Amniotic epithelial cell (primary cell): ENCODE results near the gene AMZ2.
"Not testable (repeated sequence)": the region's sequence is repeated elsewhere in the genome, so short reads cannot be mapped to it uniquely, and the experiment has no call there.

Experiments
- DNase-seq: peaks from one replicate; pipeline ENCODE4 v3.0.0-alpha.2; 2010; ENCODE audit warnings: low read depth

Gene AMZ2

DNA sequence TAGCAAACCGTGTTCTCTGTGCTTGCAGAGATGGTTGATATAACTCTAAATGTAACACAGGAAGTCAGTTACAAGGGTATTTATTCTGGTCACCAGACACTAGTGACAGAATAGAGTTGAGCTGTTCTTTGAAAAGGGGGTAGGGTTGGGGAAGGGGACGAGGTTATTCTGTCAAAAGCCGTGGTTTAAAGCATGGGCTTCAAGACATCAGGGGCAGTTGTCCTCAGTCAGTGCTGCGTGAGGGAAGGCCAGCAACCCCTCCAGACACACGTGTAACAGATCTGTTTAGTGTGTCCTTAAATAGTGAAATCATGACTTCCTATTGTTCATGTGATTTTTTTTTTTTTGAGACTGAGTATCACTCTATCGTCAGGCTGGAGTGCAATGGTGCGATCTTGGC lies 5.6 kb downstream of the AMZ2 start:
- DNase-seq: not testable (repeated sequence)

DNA sequence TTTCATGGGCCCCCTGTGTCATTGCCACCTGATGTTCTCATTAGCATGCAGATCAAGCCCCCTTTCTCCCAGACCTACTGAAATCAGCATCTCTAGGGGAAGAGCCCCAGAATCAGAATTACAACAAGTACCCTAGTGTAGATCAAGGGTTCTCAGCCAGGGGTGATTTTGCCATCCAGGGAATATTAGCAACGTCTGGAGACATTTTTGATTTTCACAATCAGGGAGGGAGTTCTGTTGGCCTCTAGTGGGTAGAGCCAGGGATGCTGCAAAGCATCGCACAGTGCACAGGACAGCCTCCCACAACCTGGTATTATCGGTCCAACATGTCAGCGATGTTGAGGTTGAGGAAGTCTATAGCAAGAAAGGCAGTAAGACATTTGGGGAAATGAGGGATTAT lies 7.3 kb downstream of the AMZ2 start:
- no peak for DNase-seq

DNA sequence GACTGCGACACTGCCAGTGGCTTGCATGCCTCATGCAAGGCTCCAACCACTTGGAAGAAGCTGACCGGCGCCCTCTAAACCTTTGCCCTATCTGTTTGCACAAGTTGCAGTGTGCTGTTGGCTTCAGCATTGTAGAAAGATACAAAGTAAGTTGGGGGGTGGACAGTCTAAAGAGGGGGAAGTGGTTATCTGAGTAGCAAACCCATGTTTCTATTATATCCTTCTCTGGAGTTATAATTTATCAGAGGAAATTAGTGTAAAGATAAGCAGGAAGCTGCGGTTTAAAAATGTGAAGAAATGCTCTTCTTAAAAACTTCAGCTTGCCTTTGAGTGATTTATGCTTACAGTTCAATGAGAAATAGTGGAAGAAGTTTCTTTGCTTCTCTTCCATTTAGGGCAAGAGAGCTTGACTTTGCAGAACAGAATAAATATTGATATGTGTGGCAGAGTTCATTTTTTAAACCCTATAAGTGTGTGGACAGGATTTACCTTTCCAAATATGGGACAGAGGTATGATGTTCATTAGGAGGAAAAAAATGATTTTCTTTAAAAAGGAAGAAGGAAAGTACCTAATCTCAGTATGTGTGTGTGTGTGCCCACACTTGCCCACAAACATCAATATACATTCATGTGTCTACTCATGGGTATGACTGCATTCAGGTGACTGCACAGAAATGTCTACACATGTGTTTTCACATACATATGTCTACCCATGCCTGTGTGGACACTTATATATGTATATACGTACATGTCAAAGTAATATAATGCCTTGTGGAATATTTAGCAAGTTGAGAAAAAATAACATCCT lies 8.1 kb downstream of the AMZ2 start:
- peak; percentile 19 for DNase-seq

DNA sequence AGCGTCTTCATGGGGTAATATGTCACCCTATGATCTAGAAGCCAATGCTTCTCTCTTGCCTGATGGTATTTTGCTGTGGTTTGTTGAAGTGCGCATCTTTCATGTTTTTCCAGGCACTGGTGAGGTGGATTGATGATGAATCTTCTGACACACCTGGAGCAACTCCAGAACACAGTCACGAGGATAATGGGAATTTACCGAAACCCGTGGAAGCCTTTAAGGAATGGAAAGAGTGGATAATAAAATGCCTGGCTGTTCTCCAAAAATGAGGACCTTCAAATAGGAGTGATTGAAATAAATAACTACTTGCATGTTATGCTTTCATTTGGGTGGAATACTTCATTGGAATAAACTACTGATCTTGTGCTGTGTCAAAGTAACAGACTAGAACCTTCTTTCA lies 8.9 kb downstream of the AMZ2 start:
- DNase-seq: not testable (repeated sequence)

DNA sequence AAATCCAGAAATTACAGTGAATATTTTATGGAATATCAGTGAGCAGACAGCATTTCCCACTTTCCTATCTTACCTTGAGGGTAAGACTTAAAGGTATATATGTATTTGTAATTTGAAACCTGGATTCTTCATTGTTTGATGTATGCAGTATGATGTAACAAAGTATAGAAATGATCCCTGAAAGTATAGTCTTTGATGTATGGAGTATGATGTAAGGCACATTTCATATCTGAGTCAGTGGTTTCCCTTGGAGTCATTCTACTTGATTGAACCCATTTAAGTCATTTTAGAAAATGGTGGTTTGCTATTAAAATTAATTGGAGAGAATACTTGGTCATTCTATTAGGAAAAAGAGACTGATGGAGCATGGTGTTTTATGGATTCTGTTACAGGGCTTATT lies 10.1 kb downstream of the AMZ2 start:
- DNase-seq: no peak

DNA sequence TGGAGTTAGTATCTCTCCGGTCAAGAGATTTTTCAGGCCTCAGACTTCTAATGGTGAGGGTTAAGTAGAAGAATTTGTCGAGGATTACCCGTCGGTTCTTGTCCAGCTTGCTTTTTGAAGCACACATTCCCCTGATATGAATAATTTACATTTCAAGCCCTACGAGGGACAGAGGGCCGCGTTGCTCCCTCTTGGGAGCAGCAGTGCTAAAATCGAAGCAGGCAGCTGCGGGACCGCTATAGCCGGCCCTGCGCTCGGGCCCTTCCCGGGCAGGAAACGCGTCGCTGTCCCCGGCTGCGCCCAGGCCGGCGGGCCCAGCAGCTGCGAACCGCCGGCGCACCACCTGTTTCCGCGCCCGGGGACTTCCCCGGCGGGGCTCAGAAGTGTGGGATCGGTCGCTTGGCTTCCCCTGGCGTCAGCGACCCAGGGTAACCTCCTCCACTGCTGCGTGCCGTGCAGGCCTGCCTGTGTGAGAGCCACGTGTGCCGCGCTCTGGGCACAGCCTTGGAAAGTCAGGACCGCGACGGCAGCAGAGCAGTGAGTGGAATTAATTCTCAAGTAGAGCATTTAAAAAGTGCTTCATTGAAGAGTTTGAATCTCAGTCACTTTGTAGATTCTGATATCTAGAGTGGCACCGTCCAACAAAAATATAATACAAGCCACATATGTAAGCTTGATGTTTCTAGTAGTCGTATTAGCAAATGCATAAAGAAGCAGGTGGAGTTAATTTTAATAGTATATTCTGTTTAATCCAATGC lies 11.2 kb downstream of the AMZ2 start:
- peak; percentile 14 for DNase-seq

DNA sequence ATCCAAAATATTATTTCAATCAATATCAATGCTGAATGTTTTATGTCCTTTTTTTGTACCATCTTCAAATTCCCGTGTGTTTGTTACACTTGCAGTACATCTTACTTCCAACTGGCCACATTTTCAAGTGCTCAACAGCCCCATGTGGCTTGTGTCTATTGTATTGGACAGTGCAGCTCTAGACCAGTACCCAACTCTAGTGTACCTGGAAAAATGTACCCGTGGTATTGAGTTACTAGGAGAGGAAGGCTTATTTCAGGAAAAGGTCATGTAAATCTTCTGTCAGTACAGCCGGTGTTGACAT lies 11.8 kb downstream of the AMZ2 start:
- not testable (repeated sequence) for DNase-seq

DNA sequence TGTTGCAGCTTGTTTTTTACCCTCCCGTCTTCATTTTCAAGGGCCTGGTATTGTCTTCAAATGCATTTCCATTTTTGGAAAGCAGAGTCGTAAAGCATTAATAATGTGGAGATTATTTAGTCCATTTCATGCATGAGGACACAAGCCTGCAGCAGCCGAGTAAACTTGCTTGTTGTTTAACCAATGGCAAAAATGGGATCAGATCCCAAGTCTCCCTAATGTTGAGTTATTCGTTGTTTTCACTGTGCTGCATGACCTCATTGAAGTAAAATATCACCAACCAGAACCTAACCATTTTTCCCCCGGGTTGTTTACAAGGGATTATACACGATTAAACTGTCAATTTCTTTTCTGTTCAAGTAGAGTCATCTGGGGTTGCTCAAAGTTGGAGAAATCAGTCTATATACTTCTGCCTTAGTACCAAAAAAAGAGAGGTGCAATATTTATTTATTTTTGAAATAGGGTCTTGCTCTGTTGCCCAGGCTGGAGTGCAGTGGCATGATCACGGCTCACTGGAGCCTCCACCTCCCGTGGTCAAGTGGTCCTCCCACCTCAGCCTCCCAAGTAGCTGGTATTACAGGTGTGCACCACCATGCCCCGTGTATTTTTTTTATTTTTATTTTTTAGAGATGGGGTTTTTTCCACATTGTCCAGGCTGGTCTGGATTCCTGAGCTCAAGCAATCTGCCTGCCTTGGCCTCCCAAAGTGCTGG lies 12.4 kb downstream of the AMZ2 start:
- DNase-seq: no peak

DNA sequence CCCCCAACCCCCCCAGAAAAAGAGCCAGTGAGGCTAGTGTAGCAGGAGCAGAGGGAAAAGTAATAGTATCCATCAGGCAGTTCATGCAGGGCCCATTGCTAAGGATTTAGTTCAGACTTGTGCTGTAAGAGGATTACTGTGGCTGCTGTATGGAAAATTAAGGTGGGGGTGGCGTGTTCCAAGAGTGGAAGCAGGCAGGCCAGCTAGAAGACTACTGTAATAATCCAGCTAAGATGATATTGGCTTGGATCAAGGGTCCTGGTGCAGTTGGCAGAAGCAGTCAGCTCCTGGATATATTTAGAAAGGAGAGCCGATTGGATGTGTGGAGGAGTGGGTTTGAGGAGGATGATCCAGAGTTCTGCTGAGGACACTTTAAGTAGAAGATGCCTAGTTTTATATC lies 14.6 kb downstream of the AMZ2 start:
- not testable (repeated sequence) for DNase-seq

DNA sequence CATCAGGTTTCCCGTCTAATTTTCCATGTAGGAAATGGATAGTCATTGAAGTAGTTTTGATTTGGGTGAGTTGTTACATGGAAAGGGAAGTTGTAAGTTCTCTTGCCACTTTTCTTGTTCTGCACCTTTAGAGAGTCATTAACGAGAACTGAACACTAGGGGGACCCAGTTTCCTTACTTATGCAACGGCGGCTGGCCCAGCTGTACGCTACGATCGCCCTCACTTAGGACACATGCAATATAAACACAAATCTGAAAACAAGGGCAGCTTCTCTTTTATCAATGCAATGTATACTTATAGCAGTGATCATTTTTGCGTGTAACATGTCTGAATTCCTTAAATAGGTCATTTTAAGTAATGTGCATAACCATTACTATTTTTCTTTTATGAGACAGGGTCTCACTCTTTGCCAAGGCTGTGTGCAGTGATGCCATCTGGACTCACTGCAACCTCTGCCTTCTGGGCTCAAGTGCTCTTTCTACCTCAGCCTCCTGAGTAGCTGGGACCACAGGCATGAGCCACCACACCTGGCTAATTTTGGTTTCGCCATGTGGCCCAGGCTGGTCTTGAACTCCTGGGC lies 15.3 kb downstream of the AMZ2 start:
- peak; percentile 23 for DNase-seq

DNA sequence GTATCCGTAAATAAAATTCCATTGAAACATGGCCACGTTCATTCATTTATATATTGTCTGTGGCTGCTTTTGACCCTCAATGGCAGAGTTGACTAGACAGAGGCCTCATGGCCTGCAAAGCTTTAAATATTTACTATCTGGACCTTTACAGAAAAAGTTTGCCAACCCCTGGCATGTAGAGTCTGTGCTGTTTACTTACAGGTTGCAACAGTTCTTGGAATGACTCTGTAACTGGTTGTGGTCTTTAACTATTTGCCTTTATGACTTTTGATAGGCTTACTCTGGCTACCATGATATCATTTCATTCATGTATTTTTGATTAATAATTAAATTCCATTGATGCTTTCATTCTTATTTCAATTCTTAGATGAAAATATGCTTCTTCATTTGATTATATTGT lies 18.0 kb downstream of the AMZ2 start:
- DNase-seq: peak; percentile 78

DNA sequence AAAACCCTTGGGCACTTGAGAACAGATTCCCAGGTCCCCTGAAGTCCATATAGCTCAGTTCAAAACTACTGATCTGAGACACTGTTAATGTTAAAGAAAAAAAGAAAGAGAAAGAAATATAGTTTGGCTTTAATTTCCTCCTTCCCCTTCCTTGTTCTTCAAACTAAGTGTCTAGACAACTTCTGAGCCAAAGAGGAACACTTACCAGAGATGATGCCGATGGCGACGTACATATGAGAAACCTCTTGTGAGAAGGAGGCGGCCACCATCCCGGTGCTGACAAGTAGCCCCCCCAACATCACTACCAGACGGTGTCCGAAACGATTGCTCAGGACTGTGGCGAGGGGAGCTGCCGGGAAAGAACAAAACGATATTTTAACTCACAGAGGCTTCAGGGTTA lies 25.9 kb downstream of the AMZ2 start:
- DNase-seq: no peak

DNA sequence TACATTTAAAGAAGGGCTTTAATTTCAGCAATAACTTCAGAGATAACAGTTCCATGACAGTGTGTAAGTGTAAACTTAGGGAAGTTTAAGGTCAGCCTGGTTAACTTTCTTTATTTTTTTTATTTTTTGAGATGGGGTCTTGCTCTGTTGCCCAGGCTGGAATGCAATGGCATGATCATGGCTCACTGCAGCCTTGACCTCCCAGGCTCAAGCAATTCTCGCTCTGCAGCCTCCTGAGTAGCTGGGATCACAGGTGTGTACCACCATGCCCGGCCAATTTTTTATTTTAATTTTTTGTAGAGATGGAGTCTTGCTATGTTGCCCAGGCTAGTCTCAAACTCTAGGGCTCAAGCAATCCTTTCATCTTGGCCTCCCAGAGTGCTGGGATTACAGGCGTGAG lies 28.5 kb downstream of the AMZ2 start:
- DNase-seq: not testable (repeated sequence)

DNA sequence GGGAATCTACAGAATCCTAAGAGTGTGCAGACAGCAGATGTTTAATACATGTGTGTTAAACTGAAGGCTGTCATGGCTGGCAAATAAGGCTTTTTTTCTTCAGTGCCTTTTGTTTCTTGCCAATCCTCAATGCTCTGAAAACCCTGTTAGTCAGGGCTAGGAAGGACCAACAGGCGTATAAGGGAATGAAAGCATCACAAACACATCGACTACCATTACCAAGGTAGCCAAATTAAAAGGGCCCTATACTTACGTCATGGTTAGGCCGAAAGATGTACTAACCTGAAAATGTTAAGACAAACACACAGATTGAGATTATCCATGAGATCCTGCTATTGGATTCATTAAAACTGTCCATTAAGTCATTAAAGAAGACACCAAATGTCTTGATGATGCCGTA lies 30.0 kb downstream of the AMZ2 start:
- DNase-seq: no peak

DNA sequence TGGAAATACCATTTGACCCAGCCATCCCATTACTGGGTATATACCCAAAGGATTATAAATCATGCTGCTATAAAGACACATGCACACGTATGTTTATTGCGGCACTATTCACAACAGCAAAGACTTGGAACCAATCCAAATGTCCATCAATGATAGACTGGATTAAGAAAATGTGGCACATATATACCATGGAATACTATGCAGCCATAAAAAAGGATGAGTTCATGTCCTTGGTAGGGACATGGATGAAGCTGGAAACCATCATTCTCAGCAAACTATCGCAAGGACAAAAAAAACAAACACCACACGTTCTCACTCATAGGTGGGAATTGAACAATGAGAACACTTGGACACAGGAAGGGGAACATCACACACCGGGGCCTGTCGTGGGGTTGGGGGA lies 34.1 kb downstream of the AMZ2 start:
- not testable (repeated sequence) for DNase-seq

DNA sequence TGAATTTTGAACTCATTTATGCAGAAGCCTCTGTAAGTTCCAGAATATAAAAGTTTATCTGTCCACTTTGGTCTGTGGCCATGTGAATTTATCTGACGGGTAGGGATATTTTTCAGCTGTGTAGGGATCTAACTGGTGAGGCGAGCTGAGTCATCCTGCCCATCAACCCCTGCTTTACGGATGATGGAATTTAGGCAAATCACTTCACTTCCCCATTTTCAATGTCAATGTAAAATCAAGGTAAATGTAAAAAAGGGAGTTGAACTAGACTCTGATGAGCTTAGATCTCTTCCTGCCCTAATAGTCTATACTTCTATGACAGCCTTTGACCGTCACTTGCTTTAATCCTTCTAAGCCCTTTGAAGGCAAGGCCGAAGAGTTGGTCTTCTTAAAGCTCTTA lies 40.5 kb downstream of the AMZ2 start:
- no peak for DNase-seq

DNA sequence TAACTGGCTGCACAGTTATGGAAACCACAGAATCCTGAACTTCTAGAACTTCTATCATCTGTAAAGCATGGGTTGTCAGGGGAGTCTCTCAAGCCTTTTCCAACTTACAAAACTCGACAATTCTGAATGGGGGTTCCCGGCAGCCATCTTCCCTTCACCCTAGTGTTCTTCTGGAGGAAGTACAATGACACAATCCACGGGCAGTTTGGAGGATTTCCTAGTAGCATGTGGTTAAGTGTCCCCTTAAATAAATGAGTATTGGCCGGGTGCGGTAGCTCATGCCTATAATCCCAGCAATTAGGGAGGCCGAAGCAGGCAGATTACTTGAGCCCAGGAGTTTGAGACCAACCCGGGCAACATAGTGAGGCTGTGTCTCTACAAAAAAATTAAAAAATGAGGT lies 41.0 kb downstream of the AMZ2 start:
- DNase-seq: no peak

DNA sequence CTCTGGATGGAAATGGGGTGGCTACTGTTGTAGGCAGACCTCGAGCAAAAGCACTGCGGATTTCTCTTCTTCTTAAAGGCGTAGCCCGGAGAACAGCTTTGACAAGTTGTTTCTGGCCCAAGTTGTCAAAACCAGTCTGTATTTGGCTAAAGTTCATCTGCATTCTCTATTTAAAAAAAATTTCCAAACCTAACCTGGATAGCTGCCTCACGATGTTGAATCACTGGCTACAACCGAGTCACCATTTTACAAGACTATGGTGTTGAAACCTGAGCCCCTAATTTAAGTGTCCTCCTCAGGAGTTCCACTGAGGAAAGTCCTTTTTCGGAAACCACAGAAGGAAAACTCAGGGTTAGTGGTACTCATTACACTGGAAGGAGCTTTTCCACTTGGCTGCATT lies 41.6 kb downstream of the AMZ2 start:
- DNase-seq: no peak

DNA sequence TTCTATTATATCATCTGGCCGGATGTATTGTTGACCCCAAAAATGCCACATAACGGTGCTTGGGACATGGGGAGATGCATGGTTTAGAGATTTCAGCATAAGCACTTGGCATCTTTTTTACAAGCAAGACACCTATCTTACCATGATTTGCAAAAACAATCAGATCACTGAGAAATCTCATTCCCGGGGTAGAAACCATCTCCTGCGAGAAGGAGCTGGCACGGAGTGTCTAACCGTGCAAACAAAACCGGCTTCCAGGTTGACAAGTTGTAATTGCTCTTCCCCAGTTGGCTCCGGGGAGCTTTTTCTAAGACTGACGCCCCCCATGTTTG lies 42.1 kb downstream of the AMZ2 start:
- DNase-seq: no peak

DNA sequence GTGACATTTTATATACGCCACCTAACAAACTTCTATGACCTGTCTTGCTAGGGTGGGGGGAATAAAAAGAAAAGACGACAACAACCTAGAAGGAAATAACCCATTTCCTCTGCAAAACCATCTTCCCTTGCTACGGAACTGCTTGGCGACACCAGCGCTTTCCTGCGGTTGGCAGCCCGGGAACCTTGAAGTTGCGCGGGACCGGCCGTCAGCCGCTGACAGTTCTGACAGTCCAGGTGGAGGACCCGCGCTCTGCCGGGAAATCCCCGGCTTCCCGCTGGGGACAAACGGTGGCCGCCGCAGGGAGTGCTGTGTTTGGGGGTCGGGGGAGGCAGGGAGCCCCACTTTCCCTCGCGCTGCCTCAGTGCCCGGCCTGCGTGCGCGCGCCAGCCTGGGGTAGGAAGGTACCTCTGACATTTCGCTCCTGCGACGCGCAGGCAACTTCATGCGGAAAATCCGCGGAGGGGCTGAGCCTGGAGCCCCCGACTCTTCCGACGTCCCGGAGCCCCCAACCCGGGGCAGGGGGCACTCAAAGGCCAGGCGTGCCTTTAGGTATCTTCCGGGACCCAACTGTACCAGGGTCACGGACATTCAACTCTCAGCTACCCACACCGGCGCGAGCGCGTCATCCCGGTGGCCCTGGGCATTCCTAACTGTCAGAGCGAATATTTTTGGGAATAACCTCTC lies 42.6 kb downstream of the AMZ2 start:
- no peak for DNase-seq

DNA sequence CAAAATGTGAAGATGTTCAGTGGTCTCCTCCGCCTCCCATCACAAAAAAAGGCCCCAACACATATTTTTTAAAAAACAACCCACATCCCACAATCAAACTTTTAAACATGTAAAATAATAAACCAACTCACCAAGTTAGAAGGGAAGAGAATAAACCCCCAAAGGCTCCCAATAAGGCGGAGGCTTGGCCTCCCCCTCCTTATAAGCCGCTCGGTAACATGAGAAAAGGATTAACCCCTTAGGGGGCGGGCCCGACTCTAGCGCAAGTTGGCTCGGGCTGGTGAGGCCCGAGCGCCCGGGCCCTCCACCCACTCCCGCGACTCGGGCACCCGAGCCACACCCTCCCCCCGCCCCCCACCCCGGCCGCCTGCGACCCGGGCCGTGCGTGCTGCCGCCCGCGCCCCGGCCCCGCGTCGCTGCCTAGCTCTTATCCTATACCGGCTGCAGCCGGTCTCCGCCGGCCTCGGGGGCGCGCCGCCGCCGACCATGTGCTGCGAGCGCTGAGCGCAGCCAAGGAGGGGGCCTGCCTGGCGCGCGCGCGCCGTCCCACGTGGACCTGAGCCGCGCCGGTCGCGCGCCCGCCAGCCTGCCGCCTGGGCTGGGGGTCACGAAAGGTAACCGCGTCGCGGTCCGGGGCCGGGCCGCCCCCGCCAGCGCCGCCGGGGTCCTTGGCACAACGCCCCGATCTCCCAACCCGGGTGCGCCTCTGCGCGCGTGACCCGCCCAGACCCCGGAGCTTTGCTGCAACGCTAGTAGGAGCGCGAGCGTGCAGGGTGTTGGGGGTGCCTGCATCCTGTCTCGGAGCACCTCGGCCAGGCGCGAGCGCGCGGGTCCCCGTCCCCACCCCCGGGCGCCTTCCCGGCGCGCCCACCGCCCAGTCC lies 43.4 kb downstream of the AMZ2 start, which contains the start of the genes ARSG and SLC16A6:
ARSG (plus strand) TSS at position 541 of the 881 bp plus-strand sequence. CDS start 15,999 bp downstream, outside the sequence.
SLC16A6 (minus strand) TSS at position 173 of the 881 bp plus-strand sequence. CDS start 12,807 bp downstream, outside the sequence.
- DNase-seq: peak; percentile 39
